Gastroesophageal sphincter (tissue), 4 donors: ENCODE measurements around the gene TJAP1. TPM values are rescaled to one million over a fixed set of nuclear protein-coding genes. Genes with fewer than 3 reads are reported as not detected.

Experiments used
- ATAC-seq: fragments of 150-250 bp; one replicate; pipeline ENCODE4 v1.9.1; 2016; ENCODE audit warnings: mild to moderate bottlenecking, moderate library complexity
- H3K27ac ChIP-seq, 4 donors: fragments of 200-600 bp; sonication (generic) in 3 of 4; 1 replicate in 3 of 4; 2 replicates in 1 of 4; pipeline ENCODE4 v1.5.1; 2016 to 2019
- H3K27me3 ChIP-seq: fragments of 200-600 bp; sonication (generic); one replicate; pipeline ENCODE4 v1.5.1; 2019
- H3K36me3 ChIP-seq, 2 donors: fragments of 200-600 bp; sonication (generic); one replicate each; pipeline ENCODE4 v1.5.1; 2019; ENCODE audit warnings: control low read depth in 1 of 2
- H3K4me1 ChIP-seq, 3 donors: fragments of 200-600 bp; sonication (generic); 1 replicate in 2 of 3; 2 replicates in 1 of 3; pipeline ENCODE4 v1.5.1; 2016 to 2019; ENCODE audit warnings: control low read depth in 2 of 3
- H3K4me3 ChIP-seq, 2 donors: fragments of 200-600 bp; sonication (generic); one replicate each; pipeline ENCODE4 v1.5.1; 2019; ENCODE audit warnings: mild to moderate bottlenecking in 1 of 2, moderate library complexity in 1 of 2
- H3K9me3 ChIP-seq, 3 donors: fragments of 200-600 bp; sonication (generic); one replicate each; pipeline ENCODE4 v1.5.1; 2017 to 2019; ENCODE audit warnings: control low read depth in 2 of 3
- CTCF ChIP-seq, 4 experiments: fragments of 200-600 bp in 2 of 4; fragments of 450-650 bp in 2 of 4; sonication (generic) in 1 of 4; IDR thresholded peaks; one replicate each; pipeline ENCODE4 v1.5.1; 2017 to 2019; ENCODE audit warnings: antibody characterized with exemption in 4 of 4, mild to moderate bottlenecking in 2 of 4, moderate library complexity in 2 of 4
- EP300 ChIP-seq: sonication (generic); formaldehyde crosslinking; IDR thresholded peaks from one replicate; pipeline ENCODE4 v1.6.1; 2017; ENCODE audit warnings: antibody characterized with exemption, mild to moderate bottlenecking
- POLR2A ChIP-seq, 2 donors: fragments of 450-650 bp; IDR thresholded peaks; one replicate each; pipeline ENCODE4 v1.6.1; 2017; ENCODE audit warnings: antibody characterized with exemption in 2 of 2, mild to moderate bottlenecking in 2 of 2, moderate library complexity in 1 of 2
- POLR2AphosphoS5 ChIP-seq: sonication (generic); formaldehyde crosslinking; IDR thresholded peaks from one replicate; pipeline ENCODE4 v1.6.1; 2017; ENCODE audit warnings: antibody characterized with exemption
- WGBS, 2 donors: methylation state at CpG; one replicate each; pipeline ENCODE4 v1.1.5; 2018; ENCODE audit warnings: low coverage in 1 of 2; 5-methylcytosine and 5-hydroxymethylcytosine counted together
- total RNA-seq, 4 donors: library from RNA; depleted of rRNA; stranded (reverse); fragments of >200 nt; gene quantifications; one replicate each; pipeline ENCODE4 v1.1.0, GENCODE V29; 2016

The TJAP1 gene
- total RNA-seq, 4 donors from 2014 or later = 20.1 to 36.0 (median 27.8) TPM

- Histone ChIP-seq H3K4me3 (no peak overlapping the region), H3K27ac (no peak overlapping the region), H3K36me3 (peaks cover 0 to 51% of the 10 kb centered on the region in 2 donors), H3K27me3 (peaks cover 7% of the 10 kb centered on the region), H3K9me3 (no peaks in the 10 kb centered on the region), H3K4me1 (peaks cover 4 to 67% (median 28%) of the 10 kb centered on the region in 3 donors)
- no peak for ATAC-seq
- 59 to 65% methylated on average over 3 to 5 of the region's 11 CpGs for WGBS, 2 donors
- TF ChIP-seq CTCF (IDR thresholded peaks at IDR 0.05) (no peak), POLR2AphosphoS5 (no peak), EP300 (no peak), POLR2A (IDR thresholded peaks at IDR 0.05) (no peak)
These were observed 34.5 kb downstream of the TJAP1 start for GRCh38 chr6:43511824-43512415.

- 59 to 73% methylated on average over 3 to 6 of the region's 9 CpGs for WGBS, 2 donors
- H3K4me1 ChIP-seq = peaks cover 4 to 60% (median 22%) of the 10 kb centered on the region in 3 donors
- H3K27ac ChIP-seq = peak overlapping the region in 3 of 4 donors; percentile 88 to 91 (median 89)
- no peaks in the 10 kb centered on the region for H3K9me3 ChIP-seq
- no peak for TF ChIP-seq CTCF (IDR thresholded peaks at IDR 0.05)
- TF ChIP-seq POLR2AphosphoS5 = no peak
- TF ChIP-seq POLR2A (IDR thresholded peaks at IDR 0.05) = no peak
- H3K36me3 ChIP-seq = peaks cover 0 to 69% of the 10 kb centered on the region in 2 donors
- peak overlapping the region; percentile 94 for H3K4me3 ChIP-seq
- no peak for ATAC-seq
- no peaks in the 10 kb centered on the region for H3K27me3 ChIP-seq
These were observed 38.4 kb downstream of the TJAP1 start for GRCh38 chr6:43515808-43516207.

- no peaks in the 10 kb centered on the region for H3K9me3 ChIP-seq
- no peaks in the 10 kb centered on the region for H3K27me3 ChIP-seq
- peak overlapping the region; percentile 81 to 91 (median 88) for H3K27ac ChIP-seq
- peaks cover 0 to 69% of the 10 kb centered on the region in 2 donors for H3K36me3 ChIP-seq
- 0 to 2% methylated on average over 4 to 9 of the region's 10 CpGs for WGBS, 2 donors
- TF ChIP-seq POLR2AphosphoS5 (no peak), POLR2A (IDR thresholded peaks at IDR 0.05) (no peak), CTCF (IDR thresholded peaks at IDR 0.05) (no peak), EP300 (no peak)
- no peak for ATAC-seq
- H3K4me3 ChIP-seq = peak overlapping the region; percentile 94
- peaks cover 4 to 57% (median 22%) of the 10 kb centered on the region in 3 donors for H3K4me1 ChIP-seq
These were observed 39.0 kb downstream of the TJAP1 start for GRCh38 chr6:43516367-43516696.

GRCh38 chr6:43516697-43517504 lies 39.5 kb downstream of the TJAP1 start, which contains the start of the genes POLR1C and YIPF3:
POLR1C (plus strand) TSS chr6:43517089; CDS start chr6:43517110, 21 bp downstream.
YIPF3 (minus strand) TSS chr6:43516926; CDS start chr6:43516807, 119 bp downstream.
- H3K27ac ChIP-seq = peak within 1 kb of the TSS; percentile 81 to 91 (median 88)
- TF ChIP-seq POLR2A (IDR thresholded peaks at IDR 0.05) (peak in 1 of 2 donors; percentile 42), EP300 (no peak), CTCF (IDR thresholded peaks at IDR 0.05) (no peak), POLR2AphosphoS5 (peak; percentile 59)
- H3K36me3 ChIP-seq = peaks cover 0 to 69% of the 10 kb centered on the region in 2 donors
- peak; percentile 98 for ATAC-seq
- peaks cover 4 to 51% (median 22%) of the 10 kb centered on the region in 3 donors for H3K4me1 ChIP-seq
- no peaks in the 10 kb centered on the region for H3K27me3 ChIP-seq
- 0 to 2% methylated on average over 7 to 9 of the region's 57 CpGs for WGBS, 2 donors
- H3K9me3 ChIP-seq = no peaks in the 10 kb centered on the region
- peak within 1 kb of the TSS; percentile 94 for H3K4me3 ChIP-seq
